Activated CD4-positive, alpha-beta T cell treated with anti-CD3 and anti-CD28 coated beads, Interleukin-2, amount 50 U/mL, for 16 hours (primary cell): ENCODE results near the gene AURKA.

Experiments used
- DNase-seq: peaks from one replicate; pipeline ENCODE4 v3.0.0-alpha.2; 2020

Gene AURKA

DNA sequence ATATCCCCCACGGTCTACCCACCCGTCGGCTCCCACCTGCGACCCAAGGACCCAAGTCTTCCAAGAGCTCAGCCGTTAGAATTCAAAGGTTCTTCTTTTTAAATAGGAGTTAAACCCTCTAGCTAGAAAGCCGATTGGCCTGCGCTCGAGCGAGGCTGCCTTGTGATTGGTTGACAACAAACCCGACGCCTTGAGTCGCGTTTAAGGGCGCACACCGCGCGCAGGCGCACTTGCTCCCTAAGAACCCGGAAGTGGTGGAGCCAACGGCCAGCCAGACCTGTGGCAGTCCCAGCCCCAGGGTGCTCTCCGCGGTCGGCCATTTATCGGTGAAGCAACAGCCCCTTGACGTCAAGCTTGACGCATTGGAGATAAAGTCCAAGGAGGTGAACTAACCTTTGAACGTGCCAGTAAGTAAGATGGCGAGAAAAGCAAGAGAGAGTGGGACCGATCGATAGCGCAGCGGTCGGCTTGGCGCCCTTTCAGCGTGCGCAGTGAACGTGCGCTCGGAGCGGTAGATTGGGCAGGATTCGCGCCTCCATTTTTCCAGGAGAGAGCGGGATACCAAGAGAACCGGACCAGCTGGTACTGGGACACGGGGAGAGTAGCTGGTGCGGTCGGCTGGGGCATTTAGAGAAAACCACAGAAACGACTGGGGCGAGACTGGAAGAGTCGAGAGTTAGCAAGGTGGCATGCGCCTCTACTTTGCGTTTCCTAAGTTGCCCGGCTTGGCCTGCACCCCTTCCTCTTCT is at the start of gene AURKA, which contains the start of gene CSTF1:
Gene AURKA (minus strand): TSS at position 84 of the 749 bp plus-strand sequence. CDS start 4,018 bp downstream, outside the sequence.
Gene CSTF1 (plus strand): TSS at position 514 of the 749 bp plus-strand sequence. CDS start 2,908 bp downstream, outside the sequence.
- DNase-seq: peak; percentile 100

DNA sequence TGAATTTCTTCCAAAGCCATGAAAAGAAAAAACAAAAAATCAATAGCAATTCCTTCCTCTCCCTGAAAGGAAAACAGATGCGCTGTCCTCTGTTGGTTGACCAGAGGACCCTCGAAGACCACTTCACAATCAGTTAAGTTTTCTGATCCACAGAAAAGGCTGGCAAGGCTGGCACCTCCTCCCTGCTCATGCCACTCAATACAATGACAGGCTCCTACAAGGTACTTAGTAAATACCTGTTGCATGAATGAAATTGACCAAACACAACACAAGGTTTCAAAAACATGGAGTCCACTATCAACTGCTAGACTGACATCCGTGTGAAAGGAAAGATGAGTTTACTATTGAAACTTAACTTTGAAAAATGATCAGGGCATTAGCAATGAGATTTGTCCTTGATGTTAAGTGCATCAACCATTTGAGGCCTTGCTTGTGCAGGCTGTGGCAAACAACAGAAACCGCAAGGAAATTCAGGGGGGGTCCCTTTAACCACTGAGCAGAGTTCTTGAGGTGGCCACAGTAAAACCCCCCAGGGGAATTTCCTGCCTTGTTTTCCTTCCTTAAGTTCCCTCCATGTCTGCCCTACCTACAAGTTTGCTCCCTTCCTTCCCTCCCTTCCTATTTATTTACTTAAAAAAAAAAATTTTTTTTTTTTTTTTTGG is 48.5 kb upstream of the AURKA start:
- DNase-seq: peak; percentile 63

DNA sequence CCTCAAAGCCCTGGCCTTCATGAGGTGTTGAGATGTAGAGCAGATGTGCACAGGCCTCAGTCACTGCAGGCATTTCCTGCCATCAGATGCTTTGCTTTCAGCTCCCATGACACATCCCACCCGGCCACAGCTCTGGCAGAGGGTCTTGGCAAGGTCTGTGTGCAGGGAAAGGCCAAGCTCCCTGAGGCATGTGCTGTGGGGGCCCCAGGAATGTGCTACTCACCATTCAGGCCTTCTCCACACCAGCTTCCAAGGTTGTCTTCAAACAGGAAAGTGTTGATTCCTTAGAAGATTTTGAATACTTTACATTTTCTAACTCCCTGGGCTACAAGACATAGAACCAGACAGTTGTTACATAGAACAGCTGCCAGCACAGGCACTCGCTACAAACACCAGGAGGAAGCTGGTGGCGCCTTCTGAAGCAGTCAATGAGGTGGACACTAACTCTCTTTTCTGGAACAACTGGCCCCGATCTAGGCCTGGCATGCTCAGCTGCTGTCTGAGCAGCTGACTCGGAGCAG is 47.8 kb upstream of the AURKA start:
- DNase-seq: no peak

DNA sequence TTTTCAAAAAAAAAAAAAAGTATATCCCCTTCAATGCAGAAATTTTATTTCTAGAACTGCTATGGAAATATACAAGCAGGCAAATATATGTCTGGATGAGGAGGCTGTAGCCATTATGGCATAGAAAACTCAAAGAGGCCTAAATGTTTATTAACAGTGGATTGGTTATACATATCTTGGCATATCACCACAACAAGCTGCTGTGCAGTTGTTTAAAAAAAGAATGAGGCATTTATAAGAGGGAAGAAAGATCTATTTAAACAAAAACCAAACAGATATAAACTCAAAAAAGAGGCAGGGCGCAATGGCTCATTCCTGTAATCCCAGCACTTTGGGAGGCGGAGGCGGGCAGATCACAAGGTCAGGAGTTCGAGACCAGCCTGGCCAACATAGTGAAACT is 46.3 kb upstream of the AURKA start:
- DNase-seq: no peak

DNA sequence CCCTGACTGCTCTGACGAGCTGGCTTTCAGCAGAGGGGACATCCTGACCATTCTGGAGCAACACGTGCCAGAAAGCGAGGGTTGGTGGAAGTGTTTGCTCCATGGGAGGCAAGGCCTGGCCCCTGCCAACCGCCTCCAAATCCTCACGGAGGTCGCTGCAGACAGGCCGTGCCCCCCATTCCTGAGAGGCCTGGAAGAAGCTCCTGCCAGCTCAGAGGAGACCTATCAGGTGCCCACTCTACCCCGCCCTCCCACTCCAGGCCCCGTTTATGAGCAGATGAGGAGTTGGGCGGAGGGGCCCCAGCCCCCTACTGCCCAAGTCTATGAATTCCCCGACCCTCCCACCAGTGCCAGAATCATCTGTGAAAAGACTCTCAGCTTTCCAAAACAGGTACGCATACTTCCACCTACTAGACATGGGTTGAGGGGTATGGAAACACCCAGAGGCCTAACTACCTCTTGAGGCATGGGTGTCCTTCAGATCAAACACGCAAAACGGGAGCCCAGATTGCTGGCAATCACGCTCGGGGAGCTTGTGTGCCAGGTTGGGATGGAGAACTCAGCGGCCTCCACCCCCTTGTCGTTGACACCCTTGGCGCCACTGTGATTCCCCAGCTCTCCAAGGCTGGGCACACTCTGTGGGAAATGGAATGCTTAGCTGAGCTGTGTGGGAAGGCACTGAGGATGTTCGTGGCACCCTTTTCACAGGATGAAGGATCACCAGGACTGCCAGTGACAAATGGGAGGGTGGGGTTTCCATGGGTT is 45.4 kb upstream of the AURKA start:
- DNase-seq: no peak

DNA sequence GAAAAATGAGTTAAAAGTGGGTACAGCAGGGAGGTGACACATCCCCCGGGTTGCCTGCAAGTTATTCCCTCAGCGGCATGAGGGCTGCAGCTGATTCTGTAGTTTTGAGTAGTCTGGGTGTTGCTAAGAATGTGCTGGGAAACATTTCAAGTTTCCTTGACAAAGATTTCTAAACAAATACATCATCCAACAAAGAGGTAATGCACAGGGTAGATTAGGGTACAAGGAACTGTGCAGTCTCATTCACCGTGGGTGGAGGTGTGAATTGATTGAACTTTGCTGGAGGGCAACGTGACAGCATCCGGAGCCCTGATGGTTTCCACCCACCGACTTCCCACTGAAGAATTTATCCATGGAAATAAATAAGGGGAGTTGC is 41.9 kb upstream of the AURKA start:
- no peak for DNase-seq

DNA sequence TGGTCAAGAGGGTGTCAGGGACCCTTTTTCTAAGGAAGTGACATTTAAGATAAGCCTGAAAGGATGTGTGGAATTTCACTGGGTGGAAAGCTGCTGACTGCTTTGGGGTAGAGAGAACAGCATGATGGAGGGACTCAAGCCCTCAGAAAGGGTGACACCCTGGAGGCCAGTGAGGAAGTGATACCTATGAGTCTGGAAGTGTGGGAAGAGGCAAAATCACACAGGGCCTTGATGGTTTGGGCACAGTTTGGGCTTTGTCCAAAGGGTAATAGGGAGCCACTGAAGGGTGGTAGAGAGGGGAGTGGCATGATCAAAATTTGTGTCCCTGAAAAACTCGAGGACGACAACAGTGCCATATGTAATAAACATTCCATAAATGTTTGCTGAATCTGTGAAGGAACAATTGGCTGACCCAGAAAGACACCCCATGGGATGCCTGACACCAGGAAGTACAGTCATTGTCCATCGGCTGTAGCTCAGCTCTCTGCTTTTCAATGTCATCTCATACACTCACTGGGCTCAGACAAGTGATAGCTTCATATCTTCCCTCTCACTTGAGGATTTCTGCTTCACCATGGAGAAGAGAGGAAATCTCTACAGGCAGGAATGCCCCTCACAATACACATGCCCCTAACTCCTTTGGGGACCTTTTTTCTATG is 41.3 kb upstream of the AURKA start:
- no peak for DNase-seq

DNA sequence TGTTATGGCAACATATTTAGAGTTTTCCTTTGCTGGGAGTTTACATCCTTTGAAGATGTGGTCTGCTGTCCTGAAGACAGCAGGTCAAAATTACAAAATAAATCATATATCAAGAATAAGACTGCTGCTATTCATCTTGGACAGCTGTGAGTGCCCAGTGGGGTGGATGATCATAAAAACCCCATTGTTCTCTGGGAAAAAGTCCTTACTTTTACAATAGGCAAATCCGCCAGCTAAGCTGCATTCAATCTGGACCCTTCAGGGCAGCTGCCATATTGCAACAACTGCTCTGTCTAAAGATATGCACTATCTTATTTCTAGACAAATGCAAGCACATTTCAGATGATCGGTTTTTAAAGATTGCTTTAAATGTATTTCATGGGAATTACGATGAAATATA is 39.5 kb upstream of the AURKA start:
- no peak for DNase-seq

DNA sequence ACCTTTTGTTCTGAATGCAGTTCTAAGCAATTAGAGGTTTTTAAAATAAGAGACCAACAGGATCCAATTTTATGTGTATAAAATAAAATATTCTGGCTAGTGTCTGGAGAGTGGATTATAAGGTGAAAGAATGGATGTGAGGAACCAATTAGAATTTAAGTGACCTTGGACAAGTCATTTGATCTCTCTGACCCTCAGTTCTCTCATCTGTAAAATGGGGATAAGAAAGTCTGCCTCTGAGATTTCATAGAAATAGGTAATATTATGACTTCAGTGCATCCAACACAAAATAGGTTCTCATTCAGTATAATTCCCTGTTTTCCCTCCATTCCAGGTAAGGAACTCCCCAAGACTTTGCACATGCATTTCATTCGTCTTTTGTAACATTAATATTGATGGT is 38.9 kb upstream of the AURKA start:
- DNase-seq: no peak

DNA sequence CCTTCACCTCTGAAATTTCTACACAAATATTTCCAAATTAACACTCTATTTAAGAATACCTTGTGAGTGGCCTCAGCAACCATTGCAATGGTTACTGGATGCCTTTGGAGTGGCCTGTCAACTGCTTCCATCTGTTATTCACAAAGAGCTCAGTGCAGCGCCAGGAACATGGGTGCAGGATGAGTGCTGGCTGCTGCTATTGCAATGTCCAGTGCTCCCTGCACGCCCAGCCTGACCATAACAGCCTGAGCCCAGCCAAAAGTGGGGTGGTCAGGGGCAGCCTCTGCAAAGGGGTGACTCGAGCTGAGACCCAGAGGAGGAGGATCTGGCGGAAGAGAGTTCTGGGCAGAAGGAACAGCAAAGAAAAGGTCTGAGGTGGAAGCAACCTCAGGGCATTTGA is 38.4 kb upstream of the AURKA start:
- no peak for DNase-seq

DNA sequence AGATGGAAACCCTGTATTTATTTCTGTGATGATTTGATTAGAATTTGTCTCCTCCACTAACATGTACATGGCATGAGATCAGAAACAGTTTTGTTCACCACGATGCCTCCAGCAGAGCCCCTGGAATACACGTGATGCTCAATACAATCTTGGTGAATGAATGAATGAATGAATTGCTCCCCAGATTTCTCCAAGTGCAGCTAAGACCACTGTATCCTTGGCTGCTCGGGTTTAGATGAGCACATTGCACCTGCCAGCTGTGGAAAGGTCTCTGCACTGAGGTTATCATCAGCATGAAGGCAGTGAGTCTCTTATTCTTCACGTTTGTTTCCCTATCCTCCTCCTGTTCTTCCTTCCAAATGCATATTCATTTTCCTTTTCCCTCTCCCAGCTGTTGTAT is 37.9 kb upstream of the AURKA start:
- DNase-seq: no peak

DNA sequence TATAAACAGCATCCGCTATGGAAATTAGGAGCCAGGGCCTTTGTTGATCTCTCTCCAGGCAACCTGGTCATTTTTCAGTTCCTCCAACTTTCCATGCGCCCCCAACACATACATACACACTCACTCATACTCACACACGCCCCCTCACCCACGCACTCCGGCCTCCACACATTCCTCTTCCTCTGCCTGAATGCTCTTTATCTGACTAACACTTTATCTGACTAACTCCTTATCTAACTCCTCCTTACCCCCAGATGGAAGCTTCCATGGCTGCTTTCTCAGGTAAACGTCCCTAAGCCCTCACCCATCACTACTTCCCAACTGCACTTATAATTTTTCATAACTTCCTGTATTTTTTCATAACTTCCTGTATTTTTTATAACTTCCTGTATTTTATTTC is 37.5 kb upstream of the AURKA start:
- DNase-seq: no peak

DNA sequence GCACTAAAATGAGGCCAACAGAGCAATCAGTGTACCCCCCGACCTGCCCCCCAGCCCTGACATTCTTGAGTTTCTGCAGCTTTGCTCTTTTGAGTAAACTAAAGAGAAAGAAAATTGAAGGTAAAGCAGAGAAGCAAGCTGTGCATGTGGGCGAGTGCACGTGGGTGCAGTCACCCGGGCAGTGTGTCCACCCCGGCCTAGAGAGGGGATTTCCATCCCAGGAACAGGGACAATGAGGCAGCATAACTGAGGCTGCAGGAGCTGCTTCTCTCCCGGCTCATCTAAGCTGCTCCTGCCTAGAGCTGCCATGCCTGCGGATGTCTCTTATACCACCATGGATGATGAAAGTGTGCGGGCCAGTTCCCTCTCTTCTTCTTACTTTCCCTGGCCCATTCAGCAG is 36.9 kb upstream of the AURKA start:
- no peak for DNase-seq

DNA sequence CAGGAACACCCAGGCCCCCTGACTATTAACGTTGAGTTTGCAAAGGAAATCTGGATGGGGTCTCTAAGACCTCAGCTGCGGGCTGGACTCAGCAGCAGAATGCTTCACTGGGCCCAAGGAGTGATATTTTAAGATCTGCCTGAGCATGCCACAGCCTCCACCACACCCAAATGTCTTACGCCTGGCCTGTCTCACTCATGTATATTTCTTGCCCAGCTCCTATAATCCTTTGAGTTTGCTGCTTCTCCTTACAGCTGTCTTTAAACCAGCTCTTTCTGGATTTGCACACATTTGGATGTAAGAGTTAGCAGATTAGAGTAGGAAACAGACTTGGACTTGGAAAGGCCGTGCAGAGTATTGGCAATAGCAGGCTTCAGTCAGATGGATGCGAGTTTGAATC is 36.4 kb upstream of the AURKA start:
- no peak for DNase-seq

DNA sequence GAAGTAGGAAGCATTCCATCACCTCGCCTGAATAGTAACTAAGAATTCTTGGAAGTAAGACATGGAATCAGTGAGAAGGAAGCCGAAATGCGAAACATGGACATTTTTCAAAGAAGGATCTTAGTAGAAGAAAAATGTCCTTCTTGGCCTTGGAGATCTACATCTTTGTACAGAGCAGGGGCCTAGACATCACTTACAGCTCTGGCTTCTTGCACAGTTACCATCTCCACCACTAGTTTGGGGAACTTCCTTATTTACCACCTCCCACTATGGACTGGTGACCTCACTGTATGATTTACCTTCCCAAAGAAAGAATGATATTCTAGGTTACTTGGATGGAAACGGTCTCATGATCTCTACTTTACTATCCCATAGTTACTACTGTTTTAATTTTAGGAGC is 35.8 kb upstream of the AURKA start:
- DNase-seq: no peak

DNA sequence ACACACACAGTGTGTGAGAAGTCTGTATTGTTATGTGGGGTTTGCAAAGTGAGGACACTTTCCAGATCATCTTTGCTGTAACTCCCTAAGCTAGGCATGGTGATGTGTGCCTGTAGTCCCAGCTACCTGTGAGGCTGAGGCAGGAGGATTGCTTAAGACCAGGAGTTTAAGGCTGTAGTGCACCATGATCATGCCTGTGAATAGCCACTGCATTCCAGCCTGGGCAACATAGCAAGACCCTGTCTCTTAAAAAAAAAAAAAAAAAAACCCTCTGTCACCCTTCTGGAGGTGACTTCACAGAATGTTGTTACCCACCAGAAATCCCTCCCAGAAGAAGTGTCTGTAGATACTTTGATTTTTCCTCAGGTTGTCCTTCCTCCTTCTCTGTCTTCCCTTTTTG is 34.9 kb upstream of the AURKA start:
- DNase-seq: no peak

DNA sequence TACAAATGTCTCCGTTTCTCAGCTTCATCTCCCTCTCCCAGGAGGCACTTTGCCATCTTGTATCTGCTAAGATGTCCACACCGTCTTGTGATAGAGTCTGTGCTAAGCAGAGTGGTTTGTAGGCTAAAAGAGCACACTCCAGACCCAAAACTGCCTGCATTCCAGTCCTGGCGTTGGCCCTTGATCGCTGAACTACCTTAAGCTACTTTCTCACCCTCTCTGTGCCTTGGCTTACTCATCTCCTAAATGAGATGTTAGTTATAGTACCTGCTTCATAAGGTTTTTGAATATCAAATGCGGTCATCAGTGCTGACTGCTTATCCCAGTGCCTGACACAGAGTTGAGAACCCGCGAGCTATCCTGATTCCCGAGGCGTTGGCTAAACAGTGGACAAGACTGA is 34.0 kb upstream of the AURKA start:
- no peak for DNase-seq

DNA sequence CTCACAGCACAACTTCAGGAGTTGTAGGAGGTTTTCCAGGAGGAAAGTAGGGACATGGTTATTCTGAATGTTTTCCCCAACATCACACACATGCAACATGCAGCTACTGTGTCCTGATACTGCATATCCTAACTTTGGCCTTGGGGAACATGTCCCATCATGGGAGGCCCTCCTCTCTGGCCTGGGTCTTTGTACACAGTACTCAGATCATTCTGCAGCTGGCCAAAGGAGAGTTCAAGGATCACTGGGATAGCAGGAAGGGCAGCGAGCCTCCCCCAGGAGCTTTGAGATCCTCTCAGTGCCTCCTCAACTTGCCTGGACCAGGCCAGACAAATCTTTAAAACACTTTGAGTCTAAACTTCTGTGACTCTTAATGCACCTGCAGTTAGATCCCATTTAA is 32.9 kb upstream of the AURKA start:
- DNase-seq: no peak

DNA sequence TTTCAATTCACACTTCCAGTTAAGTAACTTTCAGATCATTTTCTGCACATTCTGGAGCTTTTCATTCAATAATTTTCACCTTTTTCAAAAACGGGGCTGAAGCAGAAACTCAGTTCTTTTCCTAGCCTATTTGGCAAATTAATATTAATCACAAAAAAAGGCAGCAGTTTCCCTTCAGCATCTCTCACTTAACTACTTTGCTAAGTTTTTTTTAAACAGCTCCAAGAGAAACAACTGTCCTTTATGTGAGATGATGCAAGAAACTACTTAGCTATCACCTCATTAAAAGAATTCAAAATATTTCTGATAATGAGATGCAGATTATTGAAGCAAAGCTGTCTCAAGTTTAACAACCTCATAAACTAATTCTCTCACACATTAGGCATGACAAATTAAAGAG is 31.9 kb upstream of the AURKA start:
- no peak for DNase-seq

DNA sequence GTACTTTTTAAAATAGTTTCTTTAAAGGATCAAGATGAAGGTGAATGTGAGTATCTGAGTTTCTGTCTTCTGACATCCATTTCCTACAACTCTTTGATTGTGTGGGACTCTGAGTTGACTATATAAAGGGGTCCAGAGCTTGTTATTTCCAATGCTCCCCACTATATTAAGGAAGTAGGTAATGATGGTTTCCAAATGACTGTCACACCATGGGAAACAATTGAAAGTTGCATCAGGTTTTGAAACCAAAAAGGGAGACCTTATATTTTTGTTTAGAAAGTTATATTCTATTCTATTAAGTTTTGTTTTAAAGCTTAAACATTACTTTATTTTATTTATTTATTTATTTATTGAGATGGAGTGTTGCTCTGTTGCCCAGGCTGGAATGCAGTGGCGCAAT is 31.2 kb upstream of the AURKA start:
- DNase-seq: no peak

DNA sequence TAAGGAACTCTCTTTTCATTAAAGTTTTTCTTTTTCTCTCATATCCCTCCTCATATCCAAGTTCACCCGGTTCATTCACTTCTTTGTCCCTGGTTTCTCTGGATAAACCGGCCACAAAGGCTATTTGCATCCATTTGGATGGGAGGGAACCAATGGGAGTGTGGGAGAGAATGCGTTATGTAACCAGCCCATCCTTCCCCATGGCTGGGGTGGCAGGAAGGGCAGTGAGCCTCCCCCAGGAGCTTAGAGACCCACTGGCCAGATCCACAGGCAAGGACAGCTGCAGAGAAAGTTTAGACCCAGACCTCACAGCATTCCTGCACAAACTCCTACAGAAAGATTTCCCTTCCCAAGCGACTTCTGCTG is 30.8 kb upstream of the AURKA start:
- no peak for DNase-seq

DNA sequence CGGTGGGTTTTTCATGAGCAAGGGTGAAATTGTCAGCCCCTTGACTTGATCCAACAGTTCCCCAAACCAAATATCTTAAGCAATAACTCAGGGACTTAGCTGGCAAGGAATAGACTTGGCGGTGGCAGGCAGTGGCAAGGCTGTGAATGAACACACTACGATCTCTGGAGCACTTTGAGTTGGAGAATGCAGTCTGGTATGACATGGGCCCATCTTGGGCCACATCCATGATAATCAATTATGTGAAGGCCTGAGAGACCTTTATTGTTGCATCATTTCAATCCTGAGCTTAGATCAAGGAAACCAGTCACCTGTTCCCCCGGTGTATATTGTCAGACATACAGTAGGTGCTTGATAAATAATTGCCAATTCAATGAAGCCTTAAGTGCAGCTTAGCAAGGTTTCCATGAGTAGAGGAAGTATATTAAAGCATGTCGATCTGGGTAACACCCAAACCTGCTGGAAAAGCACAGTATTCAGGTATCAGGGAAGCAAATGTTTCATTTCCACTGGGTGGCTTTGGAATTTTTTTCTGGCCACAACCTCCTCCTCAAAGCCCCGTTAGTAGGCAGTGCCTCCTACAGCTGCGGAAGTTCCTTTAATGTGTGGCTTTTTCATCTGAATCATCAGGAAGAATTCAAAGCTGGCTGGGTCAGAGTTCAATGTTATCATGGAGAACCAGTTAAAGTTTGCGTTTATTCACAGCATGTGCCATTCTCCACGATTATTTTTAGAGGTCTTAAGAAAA is 30.2 kb upstream of the AURKA start:
- DNase-seq: no peak
